ENCODE results near the gene FBRSL1. TPM values are rescaled to one million over a fixed set of nuclear protein-coding genes. Genes with fewer than 3 reads are reported as not detected.
A peak's percentile ranks its signal among the peaks of the same experiment; 100 is the strongest.

FBRSL1 gene
- total and polyA plus RNA-seq, 9 of the 15 experiments (the other 6 are each of a cell fraction or from before 2014, with no cell fraction given): 0.24 to 129 (median 7.3) TPM

- in situ Hi-C loops (cut with MboI) (no loop called here), intact Hi-C loops (cut with micrococcal nuclease) (loop anchor here (2.0 to 5.0 kb wide), 2 partner anchors 47 to 110 kb away; no protein-coding TSS in a partner anchor)
- no peak for ATAC-seq
- ChIA-PET CTCF (ENCODE audit: low intra/inter-chr PET ratio) (interaction anchor here (0.6 to 2.3 kb wide), 2 partner anchors 64 to 110 kb away, joined by 3 to 20 read pairs; no protein-coding TSS in a partner anchor), POLR2A (interaction anchor here (0.6 to 1.3 kb wide), 3 partner anchors 30 to 364 kb away, joined by 3 read pairs; no protein-coding TSS in a partner anchor)
- Histone ChIP-seq H3K27ac (ENCODE audit: extremely low read depth, low read depth, low read length) (no peak overlapping the region), H3K4me2 (ENCODE audit: insufficient read depth, low read length) (no peak overlapping the region), H3K79me2 (ENCODE audit: control insufficient read depth, insufficient read depth, low read length) (no peaks in the 10 kb centered on the region), H4K20me1 (replicated peaks; ENCODE audit: control insufficient read depth, insufficient read depth, low read length) (peaks cover 22% of the 10 kb centered on the region), H3K9me3 (replicated peaks; ENCODE audit: control insufficient read depth, insufficient read depth, low read depth, low read length) (peaks cover under 1% of the 10 kb centered on the region; the same call in 1 of the 2 replicates), H3K36me3 (ENCODE audit: control insufficient read depth, insufficient read depth, low read length) (no peaks in the 10 kb centered on the region), H3K9me1 (ENCODE audit: control insufficient read depth, insufficient read depth, low read length) (no peaks in the 10 kb centered on the region), H3K27me3 (ENCODE audit: control insufficient read depth in 2 of 2, insufficient read depth in 2 of 2, low read length in 2 of 2) (no peaks in the 10 kb centered on the region), H2AFZ (ENCODE audit: low read depth, low read length) (no peak overlapping the region), H3K4me1 (replicated peaks in 1 of 2; ENCODE audit: control insufficient read depth in 2 of 2, insufficient read depth in 2 of 2, low read length in 2 of 2) (peaks cover 0 to 71% of the 10 kb centered on the region in 2 experiments; a peak in 2 of 5 replicates), H3K9ac (ENCODE audit: insufficient read depth in 1 of 2, low read depth in 2 of 2, low read length in 2 of 2) (no peak overlapping the region), H3K4me3 (no peak overlapping the region)
- no peak for FAIRE-seq
- DNase-seq (ENCODE audit: extremely low read depth in 1 of 4, low spot score in 3 of 4): no peak
- 81% methylated on average over 10 of the region's 16 CpGs for WGBS (ENCODE audit: insufficient coverage, low coverage, missing lambda C conversion rate)
- no TSS peak for BruUV-seq (replicated peaks)
- TF ChIP-seq POLR2G (IDR thresholded peaks at IDR 0.05; ENCODE audit: low read depth, low read length) (peak; percentile 27; the same call in 1 of the 2 replicates), FOXA1 (IDR thresholded peaks at IDR 0.05; ENCODE audit: borderline replicate concordance) (no peak)
These were observed 34.5 kb downstream of the FBRSL1 start for GRCh38 chr12:132524405-132524804.

- H3K9ac ChIP-seq (ENCODE audit: insufficient read depth in 1 of 2, low read depth in 2 of 2, low read length in 2 of 2): no peak overlapping the region
- ChIA-PET CTCF (ENCODE audit: low intra/inter-chr PET ratio) (interaction anchor here (2.3 kb wide), 1 partner anchor 111 kb away, joined by 20 read pairs; no protein-coding TSS in a partner anchor), POLR2A (interaction anchor here (0.6 kb wide), 1 partner anchor 356 kb away, joined by 3 read pairs; no protein-coding TSS in a partner anchor)
- H3K27me3 ChIP-seq (ENCODE audit: control insufficient read depth in 2 of 2, insufficient read depth in 2 of 2, low read length in 2 of 2): no peaks in the 10 kb centered on the region
- no peak overlapping the region for H3K4me2 ChIP-seq (ENCODE audit: insufficient read depth, low read length)
- H3K4me3 ChIP-seq: no peak overlapping the region
- intact Hi-C loops (cut with micrococcal nuclease) (loop anchor here (2.0 kb wide), 1 partner anchor 110 kb away; no protein-coding TSS in a partner anchor), in situ Hi-C loops (cut with MboI) (no loop called here)
- H3K36me3 ChIP-seq (ENCODE audit: control insufficient read depth, insufficient read depth, low read length): no peaks in the 10 kb centered on the region
- no peak for ATAC-seq
- peaks cover 0 to 72% of the 10 kb centered on the region in 2 experiments; a peak in 2 of 5 replicates for H3K4me1 ChIP-seq (replicated peaks in 1 of 2; ENCODE audit: control insufficient read depth in 2 of 2, insufficient read depth in 2 of 2, low read length in 2 of 2)
- H4K20me1 ChIP-seq (replicated peaks; ENCODE audit: control insufficient read depth, insufficient read depth, low read length): peaks cover 22% of the 10 kb centered on the region
- H2AFZ ChIP-seq (ENCODE audit: low read depth, low read length): no peak overlapping the region
- no peak for FAIRE-seq
- BruUV-seq (replicated peaks): no TSS peak
- no peak for DNase-seq (ENCODE audit: extremely low read depth in 1 of 4, low spot score in 3 of 4)
- no peaks in the 10 kb centered on the region for H3K79me2 ChIP-seq (ENCODE audit: control insufficient read depth, insufficient read depth, low read length)
- WGBS (ENCODE audit: insufficient coverage, low coverage, missing lambda C conversion rate): 88% methylated on average over 26 of the region's 43 CpGs
- no peaks in the 10 kb centered on the region for H3K9me1 ChIP-seq (ENCODE audit: control insufficient read depth, insufficient read depth, low read length)
- TF ChIP-seq SMARCE1 (IDR thresholded peaks at IDR 0.05): no peak
- TF ChIP-seq SRSF3 (IDR thresholded peaks at IDR 0.05; ENCODE audit: insufficient read depth, low read length): no peak
- no peak for TF ChIP-seq ZNF384 (IDR thresholded peaks at IDR 0.05; ENCODE audit: low read depth, low read length)
- TF ChIP-seq VEZF1 (CRISPR knock-in tag; IDR thresholded peaks at IDR 0.05): no peak
- no peak for TF ChIP-seq GABPA (tag; conservative IDR thresholded peaks at IDR 0.05; ENCODE audit: low read depth)
- TF ChIP-seq PML (IDR thresholded peaks at IDR 0.05; ENCODE audit: low read length): no peak
- no peak overlapping the region for H3K27ac ChIP-seq (ENCODE audit: extremely low read depth, low read depth, low read length)
- H3K9me3 ChIP-seq (replicated peaks; ENCODE audit: control insufficient read depth, insufficient read depth, low read depth, low read length): no peaks in the 10 kb centered on the region
These were observed 35.3 kb downstream of the FBRSL1 start for GRCh38 chr12:132525011-132525832.
